Activated CD4-positive, alpha-beta T cell treated with anti-CD3 and anti-CD28 coated beads for 4 hours (primary cell): Measurements from ENCODE around the gene SUGP1.
"Not testable (repeated sequence)": the region's sequence is repeated elsewhere in the genome, so short reads cannot be mapped to it uniquely, and the experiment has no call there.

Experiments
- DNase-seq, 2 donors: peaks; one replicate each; pipeline ENCODE4 v3.0.0-alpha.2; 2020

Gene SUGP1

DNA sequence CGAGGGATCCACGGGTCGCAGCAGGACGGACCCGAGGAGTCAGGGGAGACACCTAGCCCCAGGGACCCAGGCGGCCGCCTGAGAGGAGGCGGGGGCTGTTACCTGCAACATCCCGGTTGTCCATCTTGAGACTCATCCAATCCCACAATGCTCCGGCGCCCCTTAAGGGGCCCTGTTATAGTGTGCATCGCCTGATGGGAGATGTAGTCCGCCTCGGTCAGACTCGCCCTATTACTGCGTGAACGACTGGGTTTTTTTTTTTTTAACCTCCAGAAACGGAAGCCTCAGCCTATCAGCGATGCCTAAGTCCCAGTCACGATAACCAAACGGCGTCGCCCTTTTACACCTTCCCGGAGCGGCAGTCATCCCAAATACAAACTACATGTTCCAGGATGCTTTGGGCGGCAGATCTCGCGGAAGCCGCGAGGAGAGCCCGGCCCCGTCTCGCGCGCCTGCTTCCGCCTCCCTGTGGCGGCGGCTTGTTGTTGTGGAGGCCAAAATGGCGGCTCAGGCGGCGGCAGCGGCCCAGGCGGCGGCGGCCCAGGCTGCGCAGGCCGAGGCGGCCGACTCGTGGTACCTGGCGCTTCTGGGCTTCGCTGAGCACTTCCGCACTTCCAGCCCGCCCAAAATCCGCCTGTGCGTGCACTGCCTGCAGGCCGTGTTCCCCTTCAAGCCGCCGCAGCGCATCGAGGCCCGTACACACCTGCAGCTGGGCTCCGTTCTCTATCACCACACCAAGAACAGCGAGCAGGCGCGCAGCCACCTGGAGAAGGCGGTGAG lies at the start of gene SUGP1, which contains the start of gene MAU2:
TSS of gene SUGP1 (minus strand) at position 149 of the 780 bp plus-strand sequence. CDS start at position 136, 13 bp downstream.
TSS of gene MAU2 (plus strand) at position 469 of the 780 bp plus-strand sequence. CDS start at position 500, 31 bp downstream.
- DNase-seq: peak; percentile 86 to 87

DNA sequence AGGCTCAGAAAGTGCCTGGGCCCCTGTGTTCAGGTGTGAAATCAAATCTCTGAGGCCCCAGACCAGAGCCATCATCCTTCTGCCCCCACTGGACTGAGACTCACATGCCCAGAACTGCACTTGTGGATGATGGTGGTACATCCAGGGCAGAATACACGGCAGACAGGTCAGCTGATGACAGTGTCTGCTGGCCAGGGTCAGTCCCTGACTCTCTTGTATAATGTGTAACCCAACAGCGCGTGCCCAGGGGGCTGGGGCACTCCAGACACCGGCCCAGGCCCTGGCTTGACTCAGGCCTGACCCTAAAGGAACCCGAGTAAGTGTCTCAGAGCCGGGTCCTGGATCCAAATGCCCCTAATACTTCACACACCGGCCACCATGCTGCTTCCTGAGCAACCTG lies 47.8 kb upstream of the SUGP1 start:
- no peak for DNase-seq

GRCh38 chr19:19366434-19367396 lies 46.4 kb upstream of the SUGP1 start:
- peak; percentile 64 to 66 for DNase-seq

GRCh38 chr19:19362075-19362474 lies 41.8 kb upstream of the SUGP1 start:
- no peak for DNase-seq

- DNase-seq: peak; percentile 55 to 71
Observed at GRCh38 chr19:19361075-19361594, 40.8 kb upstream of the SUGP1 start.

DNA sequence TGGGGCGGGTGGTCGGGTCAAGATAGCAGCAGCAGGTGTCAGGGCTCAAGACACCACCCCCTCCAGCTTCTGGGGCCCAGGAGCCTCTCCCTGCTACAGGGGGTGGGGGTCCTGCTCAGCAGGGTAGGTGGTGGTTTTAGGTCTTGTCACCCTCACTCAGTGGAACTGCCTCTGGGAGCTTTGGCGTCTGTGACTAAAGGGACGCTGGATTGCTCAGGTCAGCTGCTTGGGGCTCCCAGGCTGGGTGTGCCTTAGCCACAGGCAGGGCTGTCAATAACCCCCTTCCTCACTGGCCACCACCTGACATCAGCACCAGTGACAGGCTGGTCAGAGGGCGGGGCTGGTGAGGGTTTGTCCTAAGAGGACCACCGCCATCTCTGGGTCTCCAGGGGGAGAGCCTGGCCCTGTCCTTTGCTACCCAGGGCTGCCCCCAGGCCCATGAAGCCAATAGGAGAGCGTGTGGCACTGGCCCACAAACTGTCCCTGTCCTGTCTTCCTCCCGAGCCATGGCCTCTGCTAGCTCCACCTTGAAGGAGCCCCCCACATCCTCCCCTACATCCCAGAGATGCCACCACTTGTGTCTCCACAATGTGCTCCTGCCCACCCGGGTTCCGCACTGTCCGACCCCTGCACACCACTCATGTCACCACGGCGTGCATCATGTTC lies 36.7 kb upstream of the SUGP1 start:
- DNase-seq: no peak

DNA sequence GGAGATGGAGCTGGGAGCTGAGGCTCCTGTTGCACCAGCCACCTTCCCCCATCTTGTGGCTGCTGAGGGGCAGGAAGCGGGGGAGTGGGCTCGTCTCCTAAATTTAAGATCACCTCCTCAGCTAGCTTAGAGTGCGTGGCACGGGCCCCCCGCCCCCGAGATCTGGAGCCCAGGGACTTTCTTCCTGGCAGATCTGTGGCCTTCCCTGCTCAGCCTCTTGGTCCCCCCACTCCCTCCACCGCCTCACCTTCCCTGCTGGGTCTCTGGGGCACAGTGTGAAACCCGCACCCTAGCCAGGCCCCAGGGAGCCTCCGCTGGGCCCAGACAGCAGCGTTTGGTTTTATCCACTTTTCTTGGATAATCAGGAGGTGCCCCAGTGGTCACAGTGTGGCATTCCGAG lies 36.2 kb upstream of the SUGP1 start:
- DNase-seq: no peak

- DNase-seq: no peak
Observed at GRCh38 chr19:19355606-19356139, 35.4 kb upstream of the SUGP1 start.

- no peak for DNase-seq
Observed at GRCh38 chr19:19354932-19355331, 34.6 kb upstream of the SUGP1 start.

DNA sequence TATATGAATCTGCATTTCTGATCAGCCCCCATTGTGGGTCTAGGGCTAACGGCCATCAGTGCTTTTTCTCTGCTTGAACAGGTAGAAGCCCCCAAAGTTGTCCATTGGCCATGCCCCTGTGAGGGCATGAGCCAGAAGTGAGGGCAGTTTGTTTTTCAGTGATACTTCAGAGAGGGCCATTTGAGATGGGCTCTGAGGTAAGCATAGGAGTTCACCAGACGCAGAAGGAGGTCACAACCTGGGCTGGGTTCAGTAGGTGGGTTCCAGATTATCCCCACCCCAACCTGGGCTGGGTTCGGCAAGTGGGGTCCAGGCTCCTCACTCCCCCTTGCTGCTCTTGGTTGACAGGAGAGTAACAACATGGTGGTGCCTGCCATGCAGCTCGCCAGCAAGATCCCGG lies 33.7 kb upstream of the SUGP1 start:
- no peak for DNase-seq

GRCh38 chr19:19352823-19353222 lies 32.5 kb upstream of the SUGP1 start:
- DNase-seq: no peak

GRCh38 chr19:19350756-19351155 lies 30.4 kb upstream of the SUGP1 start:
- not testable (repeated sequence) for DNase-seq

DNA sequence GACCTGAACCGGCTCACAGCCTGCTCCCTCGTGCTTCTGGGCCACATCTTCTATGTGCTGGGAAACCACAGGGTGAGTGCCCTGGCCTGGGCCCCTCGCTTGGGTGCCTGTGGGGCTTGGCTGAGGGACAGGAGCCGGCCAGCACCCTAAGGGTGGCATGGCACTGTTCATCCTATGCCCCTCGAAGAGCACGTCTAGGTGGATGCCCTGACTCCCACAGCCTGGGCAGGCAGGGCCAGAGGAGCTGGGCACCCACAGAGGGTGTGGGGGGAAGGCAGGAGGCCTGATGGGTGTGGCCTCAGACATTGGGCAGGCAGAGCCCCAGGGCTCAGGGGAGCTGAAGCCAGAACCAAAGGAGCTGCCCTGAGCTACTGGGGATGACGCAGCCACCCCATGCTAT lies 29.1 kb upstream of the SUGP1 start:
- no peak for DNase-seq

GRCh38 chr19:19348266-19348665 lies 28.0 kb upstream of the SUGP1 start:
- no peak for DNase-seq

GRCh38 chr19:19347401-19348110 lies 27.2 kb upstream of the SUGP1 start:
- no peak for DNase-seq

- no peak for DNase-seq
Observed at GRCh38 chr19:19345970-19346369, 25.7 kb upstream of the SUGP1 start.

GRCh38 chr19:19345232-19345631 lies 24.9 kb upstream of the SUGP1 start:
- DNase-seq: no peak

DNA sequence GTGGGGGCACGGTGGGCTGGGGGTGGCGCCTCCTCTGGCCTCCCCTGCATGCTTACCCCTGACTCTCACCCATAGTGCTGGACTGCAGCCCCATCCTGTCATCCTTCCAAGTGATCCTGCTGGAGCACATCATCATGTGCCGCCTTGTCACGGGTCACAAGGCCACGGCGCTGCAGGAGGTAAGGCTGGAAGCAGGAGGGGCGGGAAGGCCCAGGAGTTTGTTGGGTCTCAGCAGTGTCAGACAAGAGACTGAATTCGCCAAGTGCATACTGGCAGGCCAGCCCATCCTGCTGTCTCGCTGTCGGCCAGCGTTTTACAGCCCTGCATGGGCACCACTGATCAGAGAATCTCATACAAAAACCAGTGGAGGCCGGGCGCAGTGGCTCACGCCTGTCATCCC lies 23.5 kb upstream of the SUGP1 start:
- DNase-seq: no peak

DNA sequence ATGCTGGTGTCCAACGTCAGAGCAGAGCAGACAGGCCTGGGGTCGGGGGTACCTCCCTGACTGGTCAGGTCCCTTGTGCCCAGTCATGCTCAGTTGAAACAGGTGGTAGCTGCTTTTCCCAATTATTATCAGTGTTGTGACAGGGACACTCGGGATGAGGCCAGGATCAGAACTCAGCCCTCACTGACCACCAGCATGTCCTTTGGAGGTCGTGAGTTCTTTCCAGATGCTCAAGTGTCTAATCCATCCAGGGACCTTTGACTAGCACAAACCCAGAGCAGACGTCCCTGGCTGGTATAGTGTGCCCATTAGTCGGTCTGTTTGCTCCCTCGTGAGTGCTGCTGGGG lies 22.7 kb upstream of the SUGP1 start:
- no peak for DNase-seq

DNA sequence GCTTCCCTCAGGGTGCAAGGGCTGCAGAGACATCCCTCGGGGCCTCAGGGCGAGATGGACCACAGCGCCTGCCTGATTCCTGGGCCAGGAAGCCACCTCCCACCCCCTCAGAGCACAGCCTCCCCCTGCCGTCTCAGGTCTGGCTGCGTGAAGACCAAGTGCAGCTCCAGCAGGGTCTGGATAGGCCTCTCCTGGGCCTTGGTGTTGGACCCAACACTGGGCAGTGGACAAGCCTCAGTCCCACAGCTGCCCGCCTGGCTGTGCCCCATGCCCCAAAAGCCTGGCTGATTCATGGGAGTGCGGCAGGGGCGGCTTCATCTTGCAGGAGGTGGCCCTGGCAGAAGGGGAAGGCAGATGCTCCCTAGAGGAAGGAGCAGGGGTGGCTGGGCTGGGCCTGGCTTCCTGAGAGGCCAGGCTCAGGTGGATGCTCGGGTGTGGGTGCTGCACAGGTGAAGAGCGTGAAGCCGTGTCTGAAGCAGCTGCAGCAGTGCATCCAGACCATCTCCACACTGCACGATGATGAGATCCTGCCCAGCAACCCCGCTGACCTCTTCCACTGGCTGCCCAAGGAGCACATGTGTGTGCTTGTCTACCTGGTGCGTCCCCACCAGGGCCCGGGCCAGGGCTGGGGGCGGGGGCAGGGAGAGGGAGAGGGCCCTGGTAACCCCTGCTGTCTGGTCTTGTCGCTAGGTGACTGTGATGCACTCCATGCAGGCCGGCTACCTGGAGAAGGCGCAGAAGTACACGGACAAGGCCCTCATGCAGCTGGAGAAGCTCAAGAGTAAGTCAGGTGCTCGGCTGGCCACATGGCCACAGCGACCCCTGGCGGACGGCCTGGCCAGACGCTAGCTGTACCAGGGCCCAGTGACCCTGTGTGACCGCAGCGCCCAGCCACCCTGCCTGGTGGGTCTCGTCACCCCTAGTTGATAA lies 22.0 kb upstream of the SUGP1 start:
- no peak for DNase-seq

DNA sequence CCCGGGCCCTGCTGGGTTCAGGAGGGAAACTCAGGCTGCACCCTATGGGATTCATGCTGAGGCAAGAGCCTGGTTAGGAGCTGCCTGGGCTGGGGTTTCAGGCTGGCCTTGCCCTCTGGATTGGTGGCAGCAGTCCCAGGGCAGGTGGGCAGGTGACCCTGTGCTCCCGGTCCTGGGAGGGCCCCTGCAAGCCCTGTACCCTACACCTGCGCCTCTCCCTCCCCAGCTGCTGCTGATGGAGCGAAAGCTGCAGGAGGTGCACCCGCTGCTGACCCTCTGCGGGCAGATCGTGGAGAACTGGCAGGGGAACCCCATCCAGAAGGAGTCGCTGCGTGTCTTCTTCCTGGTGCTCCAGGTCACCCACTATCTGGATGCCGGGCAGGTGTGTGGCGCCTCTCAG lies 20.7 kb upstream of the SUGP1 start:
- no peak for DNase-seq
